IPS-11a (cell line): Measurements from ENCODE around the gene HIVEP3.

ENCODE experiments used
- H3K4me3 ChIP-seq: one replicate; pipeline ENCODE4 v1.5.1; 2013; ENCODE audit warnings: low read depth, low read length, control low read depth

Gene HIVEP3

DNA sequence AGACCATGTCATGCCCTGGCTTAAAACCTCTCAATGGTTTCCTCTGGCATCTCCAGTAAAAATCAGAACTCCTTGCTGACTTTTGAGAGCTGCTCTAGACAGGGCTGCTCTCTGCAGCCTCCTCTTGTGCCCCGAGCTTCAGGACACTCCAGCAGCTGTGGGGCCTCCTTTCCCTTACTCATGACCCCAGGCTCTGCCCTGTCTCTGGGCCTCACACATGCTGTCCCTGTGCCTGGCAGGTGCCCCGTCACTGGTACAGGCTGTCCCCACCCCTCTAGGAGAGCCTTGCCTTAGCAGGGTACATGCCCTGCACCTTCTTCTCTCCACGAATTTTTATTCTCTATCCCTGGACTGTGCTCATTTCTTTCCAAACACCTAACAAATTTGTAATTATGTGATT lies 43.2 kb downstream of the HIVEP3 start:
- no peak overlapping the region for H3K4me3 ChIP-seq

DNA sequence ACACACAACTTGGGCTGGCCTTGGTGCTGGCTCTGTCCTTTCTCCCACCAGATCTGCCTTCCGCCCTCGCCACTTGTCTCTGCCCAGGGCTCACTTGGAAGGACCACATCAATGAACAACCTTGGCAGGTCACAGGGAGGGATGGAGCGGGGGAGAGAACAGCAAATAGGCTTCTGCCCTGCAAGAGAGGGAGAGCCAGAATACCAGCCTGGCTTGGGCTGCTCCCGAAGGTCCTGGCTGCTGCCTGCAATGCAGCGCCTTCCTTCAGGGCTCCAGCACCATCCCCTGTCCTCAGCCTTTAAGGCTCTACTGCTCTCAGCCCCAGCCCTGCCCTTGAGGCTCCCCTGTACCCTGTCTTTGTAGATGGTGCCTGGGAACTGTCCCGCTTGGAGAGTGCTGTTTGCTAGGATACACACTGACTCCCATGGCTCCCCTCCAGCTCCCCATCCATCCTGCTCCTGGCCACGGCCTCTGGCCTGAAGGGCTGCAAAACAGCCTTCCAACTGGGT lies 43.8 kb downstream of the HIVEP3 start:
- H3K4me3 ChIP-seq: no peak overlapping the region

DNA sequence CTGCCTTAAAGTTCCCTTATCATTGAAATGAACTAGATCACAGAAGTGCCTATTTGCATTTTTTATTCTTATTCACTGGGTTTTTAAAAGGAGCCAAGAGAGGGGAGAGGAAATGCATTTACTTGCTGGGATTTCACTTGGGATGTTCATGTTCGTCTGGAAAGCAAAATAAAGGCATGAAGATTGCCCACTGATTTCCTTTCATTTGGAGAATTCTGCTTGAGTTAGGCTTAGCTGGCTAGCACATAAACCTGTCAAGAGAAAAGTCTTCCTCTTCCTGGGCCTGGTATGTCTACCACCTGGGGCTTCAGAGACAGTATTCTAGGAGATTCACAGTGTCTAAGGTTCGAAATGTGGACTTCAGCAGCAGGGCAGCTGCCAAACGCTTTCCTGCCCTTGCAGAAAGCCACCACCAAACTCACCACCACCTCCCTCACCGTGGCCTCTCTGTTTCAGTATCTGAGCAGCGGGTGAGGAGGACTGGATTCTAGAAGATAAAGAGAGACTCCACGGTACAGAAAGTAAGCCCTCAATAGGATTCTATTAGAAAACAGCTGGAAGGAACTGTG lies 44.5 kb downstream of the HIVEP3 start:
- H3K4me3 ChIP-seq: no peak overlapping the region

DNA sequence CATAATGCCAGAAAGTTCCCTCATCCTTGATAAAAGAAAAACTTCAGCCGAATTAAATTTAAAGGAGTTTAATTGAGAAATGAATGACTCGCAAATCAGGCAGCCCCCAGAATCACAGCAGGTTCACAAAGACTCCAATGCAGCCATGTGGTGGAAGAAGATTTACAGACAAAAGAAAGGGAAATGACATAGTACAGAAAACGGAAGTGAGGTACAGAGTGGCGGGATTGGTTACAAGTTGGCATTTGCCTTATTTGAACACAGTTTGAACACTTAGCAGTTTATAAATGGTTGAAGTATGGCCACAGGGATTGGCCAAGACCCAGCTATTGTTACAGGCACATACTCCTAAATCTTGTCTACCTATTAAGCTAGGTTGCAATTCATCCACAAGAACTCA lies 46.6 kb downstream of the HIVEP3 start:
- no peak overlapping the region for H3K4me3 ChIP-seq

DNA sequence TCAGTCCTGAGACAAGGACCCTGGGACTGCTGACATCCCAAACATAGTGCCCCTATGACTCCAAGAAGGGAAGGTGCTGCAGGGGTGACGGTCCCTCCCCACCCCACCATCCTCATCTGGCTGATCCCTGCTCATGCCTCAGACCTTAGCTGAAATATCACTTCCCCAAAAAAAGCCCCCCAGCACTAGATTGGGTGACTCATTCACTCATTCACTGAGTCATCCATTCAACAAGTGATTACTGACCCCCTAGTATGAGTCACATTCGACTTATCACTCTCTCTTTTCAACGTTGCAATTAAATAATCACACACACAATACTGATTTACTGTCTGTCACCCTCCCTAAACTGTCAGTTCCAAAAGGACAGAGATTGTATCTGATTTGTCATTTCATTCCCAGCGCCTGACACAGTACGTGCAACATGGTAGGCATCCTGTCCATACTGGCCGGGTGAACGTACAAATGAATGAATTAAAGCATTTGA lies 48.6 kb downstream of the HIVEP3 start:
- H3K4me3 ChIP-seq: no peak overlapping the region

DNA sequence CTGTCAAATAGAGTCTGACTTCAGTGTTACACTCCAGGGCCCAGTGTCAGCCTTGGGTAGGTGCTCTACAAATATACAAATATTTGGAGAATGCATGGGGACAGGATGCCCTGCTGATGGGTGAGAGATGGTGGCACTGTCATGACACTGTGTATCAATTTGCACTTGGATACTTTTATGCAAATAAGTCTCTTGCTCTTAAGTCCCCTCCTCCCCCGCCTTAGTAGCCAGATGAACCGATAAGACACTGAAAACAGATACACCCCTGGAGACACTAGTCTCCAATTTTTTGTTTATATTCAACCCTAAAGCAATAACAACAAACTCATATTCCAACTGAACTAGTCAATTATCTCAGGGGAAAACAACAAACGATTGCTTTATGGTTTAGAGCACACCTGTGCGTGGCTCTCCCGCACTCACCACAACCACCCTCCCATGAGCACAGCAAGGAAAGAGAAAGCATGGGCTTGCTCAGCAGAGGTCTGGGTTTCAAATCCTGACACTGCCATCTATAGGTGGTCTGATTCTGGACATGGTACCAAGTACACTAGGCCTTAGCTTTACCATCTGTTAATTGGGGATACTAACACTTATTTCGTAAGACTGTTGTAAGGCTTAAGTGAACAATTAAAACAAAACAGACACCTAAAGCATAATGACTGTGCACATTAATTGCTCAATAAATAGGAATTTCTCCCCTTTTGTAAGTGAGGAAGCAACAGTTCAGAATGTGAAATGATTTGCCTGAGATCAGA lies 50.3 kb downstream of the HIVEP3 start:
- H3K4me3 ChIP-seq: no peak overlapping the region

DNA sequence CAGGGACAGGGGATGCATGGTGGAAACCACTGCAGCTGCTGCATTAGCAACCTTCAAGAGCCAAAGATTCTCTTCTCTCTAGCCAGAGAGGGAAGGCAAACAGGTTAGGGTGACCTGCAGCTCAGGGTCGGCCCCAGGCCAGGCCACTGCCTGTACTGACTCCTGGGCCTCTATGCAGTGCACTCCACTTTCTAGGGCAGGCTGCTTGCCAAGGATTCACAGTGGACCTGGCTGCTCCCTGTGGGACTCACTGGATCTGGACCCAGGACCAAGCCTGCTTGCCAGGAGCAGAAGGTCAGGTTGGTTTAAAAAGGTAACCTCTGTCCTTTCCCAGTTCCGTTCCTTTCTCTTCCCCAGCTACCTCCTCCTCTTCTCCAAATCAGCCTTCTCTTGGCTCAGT lies 52.4 kb downstream of the HIVEP3 start:
- no peak overlapping the region for H3K4me3 ChIP-seq

DNA sequence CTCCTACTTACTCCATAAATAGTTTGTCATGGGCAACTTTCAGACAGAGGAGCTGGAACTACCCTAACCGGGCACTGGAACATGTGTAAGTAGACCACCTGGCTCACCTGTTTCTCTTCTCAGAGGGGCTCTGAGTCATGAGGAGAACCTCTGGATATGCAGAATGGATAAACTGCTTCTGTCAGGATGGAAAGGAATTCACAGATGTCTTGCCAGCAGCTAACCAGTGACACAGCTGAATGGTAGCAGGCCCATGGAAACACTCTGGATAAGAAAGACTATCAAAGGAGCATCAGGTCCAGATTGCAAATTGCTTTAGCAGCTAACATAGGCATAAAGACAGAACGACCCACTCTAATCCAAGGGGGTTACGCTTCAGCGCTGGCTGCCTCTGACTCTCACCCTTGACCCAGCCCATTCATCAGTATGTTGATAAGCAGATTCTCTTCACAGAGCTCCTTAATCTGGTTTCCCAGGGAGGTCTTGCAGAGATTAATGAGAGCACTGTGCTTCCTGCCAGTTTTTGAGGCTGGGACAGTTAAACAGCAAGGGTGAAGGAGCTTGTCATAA lies 54.2 kb downstream of the HIVEP3 start:
- H3K4me3 ChIP-seq: no peak overlapping the region

DNA sequence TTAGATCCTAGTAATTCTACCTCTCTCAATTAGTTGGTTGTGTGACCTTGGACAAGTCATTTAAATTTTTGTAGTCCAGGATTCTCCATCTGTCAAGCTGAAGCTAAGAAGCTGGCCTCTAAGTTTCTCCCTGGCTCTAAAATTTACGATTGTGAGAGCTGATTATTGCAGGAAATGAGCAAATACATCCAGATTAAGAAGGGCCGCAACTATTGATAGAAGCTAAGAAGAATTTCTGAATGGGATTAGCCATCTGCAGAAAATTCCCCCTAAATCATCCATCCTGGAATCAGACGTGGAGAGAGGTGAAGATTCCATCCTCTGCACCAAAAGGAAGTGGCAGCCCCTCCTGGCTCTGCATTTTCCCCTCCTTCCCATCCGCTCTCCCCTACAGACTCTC lies 55.0 kb downstream of the HIVEP3 start:
- no peak overlapping the region for H3K4me3 ChIP-seq

DNA sequence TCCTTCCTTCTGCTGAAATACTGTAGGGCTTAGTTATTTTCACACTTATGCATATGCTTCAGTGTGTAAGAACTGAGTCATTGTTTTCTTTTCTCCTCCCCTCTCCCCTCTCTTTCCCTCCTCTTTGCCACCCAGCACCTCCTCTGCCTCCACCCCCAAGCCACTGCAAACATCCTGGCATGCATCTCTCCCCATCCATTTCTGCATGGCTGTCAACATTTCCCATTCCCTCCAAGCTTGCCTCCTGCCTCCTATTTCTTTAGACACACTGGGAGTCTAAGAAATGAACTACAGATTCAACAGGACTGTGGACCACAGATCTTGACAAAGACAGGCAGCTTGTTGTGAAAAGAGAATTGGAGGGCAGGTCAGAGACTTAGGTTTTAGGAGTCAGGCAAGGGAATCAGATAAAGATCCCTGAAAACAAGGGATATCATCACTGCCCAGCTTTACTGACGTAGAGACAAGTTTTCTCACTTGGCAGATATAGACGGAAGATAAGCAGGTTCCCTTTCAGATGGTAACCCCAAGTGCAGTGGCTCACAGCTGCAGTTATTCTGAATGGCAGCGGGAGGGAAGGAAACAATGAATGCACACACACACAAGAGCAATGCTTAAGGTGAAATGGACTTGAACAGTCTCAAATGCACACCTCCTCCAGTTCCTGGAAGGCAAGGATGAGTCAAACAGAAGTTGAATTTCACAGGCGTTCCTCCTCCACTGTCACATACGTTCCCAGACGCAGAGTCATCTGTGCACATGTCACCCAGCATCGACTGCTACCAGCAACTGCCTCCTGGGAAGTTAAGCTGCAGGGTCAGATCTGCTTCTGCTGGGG lies 56.1 kb downstream of the HIVEP3 start:
- H3K4me3 ChIP-seq: no peak overlapping the region

DNA sequence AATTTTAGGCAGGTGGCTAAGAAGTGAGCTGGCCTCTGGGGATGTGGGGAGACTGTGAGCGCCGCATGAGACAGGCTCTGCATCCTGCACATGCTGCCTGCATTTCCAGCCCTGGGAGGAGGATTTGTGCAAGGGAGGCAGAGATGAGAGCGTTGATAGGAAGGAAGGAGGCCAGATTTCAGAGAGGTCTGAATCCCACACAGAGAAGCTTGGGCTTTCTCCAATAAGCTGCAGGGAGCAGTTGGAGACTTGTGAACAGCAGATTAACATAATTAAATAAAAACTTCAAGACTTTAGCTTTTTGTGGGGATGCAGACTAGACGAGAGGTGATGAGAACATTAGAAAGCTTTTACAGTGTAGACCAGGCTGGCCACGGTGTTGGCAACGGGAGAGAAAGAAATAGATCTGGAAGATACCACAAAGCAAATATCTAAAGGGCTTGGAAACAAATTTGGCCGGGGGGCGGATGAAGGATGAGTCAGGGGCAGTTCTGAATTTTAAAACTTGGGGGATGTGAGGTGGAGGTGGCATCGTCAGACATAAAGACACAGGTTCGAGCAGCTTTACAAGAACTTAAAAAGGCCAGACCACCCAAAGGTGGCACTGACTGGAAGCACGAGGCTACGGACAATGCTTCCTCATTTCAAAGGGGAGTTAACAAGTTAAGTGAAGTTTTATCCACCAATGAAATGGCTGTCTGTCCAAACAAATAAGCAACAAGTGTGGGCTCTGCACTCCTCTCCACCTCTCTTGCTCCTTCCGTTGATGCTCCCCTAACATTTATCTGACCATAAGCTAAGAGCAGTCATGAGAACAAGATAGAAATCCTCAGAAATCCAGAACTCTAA lies 57.0 kb downstream of the HIVEP3 start:
- H3K4me3 ChIP-seq: no peak overlapping the region

DNA sequence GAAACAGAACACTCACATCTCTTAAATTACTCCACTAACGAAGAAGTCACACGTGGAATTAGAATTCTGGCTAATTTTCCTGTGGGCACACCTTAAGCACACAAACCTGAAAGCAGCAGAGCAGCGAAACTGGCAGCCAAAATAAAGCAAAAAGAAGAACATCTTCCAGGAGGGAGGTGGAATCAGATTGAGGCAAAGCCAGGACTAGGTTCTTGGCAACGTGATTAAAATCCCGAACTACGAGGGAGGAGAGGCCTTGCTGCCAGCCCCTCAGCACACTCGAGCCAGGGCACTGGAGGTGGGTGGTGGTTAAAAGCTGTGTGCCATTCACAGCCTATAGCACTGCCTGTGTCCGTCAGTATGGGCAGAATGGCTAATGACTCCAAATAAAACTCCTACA lies 58.0 kb downstream of the HIVEP3 start:
- H3K4me3 ChIP-seq: no peak overlapping the region

DNA sequence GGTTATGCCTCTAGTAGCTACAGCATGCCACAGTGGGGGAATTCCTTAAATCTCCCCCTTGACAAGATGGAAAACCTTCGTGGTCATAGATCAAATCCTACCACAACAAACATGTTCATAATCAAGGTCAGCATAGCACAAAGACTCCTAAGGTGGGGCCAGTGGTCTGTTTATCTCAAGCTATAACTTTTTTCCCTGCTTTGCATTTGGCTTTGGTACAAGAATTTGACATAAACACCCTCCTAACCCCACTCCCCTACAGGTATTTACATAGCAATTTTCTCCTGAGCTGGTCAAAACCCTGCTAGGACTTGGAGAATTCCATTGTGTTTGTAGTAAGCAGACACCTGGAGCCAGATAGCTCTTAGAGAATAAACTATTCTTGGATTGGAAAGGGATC lies 58.5 kb downstream of the HIVEP3 start:
- H3K4me3 ChIP-seq: no peak overlapping the region

DNA sequence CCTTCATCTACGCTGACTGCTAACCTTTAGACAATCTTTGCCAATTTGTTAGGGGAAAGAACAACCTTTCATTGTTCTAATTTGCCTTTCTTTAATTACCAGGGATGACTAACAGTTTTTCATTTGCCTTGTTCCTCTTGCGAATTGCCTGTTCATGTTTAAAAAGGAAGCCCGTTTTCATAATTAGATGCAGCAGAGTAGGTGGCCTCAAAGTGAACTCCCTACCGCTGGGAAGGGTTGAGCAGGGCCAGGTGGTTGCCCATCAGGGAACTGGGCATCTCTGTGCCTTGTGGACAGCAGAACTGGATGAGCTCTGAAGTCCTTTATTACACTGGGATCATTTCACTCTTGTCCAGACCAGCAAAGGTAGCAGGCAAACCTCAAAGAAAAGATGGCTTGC lies 59.0 kb downstream of the HIVEP3 start:
- no peak overlapping the region for H3K4me3 ChIP-seq

DNA sequence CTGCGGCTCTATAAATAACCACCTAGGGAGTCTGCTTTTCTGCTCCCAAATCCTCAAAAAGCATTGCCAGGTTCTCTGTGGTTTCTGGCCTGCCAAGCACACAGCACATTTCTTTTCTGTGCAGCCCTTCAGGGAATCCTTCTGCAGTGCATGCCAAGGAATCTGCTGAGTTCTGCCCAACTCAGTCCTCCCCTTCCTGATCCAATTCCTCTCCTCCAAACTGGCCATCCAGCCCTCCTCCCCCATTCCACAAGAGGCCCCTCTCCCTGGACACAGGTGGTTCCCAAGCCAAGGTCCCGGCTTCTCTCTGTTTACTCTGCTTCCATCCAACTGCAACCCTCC lies 61.8 kb downstream of the HIVEP3 start:
- no peak overlapping the region for H3K4me3 ChIP-seq

DNA sequence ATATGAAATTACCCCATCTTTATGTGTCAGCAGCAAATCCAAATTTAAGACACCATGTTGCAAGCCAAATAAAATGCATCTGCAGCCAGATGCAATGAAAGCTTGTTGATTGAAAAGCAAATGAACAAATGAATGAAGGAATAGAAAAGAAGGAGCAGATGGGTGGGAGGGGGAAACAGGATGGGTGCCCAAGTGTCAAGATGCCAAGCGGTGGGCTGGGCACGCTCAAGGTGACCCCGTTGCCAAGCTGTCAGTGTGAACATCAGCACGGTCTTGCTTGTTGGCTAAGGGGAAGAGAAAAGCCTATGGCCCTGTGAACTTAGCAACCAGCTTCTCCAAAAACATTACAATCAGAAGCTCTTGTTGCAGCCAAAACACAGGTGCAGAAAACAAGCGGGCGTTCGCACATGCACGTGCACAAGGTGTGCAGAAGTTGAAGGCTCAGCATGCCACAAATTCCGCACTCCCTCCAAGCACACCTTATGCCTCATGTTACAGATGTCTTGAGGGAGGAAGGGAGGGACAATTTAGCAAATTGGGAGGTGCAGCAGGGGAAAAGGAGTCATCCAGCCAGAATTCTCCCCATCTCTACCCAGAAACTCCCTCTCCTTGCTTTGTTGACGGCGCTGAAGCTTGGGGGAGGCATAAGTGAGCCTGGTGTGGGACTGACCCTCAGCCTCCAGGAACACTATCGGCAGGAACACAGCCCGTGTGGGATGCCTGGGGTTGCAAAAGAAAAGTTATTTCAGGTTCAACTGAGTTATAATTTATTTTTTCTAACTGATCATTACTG lies 62.4 kb downstream of the HIVEP3 start:
- H3K4me3 ChIP-seq: no peak overlapping the region

DNA sequence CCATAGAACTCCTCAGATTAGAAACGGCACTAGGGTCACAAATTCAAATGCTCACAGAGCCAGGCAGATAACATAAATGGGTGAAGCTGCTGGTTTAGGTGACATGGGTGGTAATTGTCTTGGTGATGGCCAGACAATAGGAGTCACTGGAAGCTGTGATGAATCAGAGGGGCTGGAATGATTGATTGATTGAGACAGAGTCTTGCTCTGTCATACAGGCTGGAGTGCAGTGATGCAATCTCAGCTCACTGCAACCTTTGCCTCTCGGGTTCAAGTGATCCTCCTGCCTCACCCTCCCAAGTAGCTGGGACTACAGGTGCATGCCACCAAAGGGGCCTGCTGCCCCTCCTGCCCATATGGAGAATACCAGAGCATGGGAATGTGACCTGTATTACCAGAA lies 63.0 kb downstream of the HIVEP3 start:
- H3K4me3 ChIP-seq: no peak overlapping the region

DNA sequence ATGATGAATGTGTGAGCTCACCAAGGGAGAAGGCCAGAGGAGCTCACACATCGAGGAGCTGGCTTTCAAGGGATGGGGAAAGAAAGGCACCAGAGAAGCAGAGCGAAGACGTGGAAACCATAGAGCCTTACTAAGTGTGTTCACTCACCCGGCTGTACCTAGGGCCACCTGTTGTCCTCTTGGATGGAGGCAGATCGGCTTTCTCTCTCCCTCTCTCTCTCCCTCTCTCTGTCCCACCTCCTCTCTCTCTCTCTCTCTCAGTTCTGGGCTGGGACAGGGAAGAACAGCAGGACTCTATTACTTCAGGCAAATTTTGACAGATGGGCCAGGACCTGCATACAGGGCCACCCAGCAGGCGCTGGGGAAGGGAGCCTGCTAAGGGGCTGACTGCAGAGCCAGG lies 64.8 kb downstream of the HIVEP3 start:
- H3K4me3 ChIP-seq: no peak overlapping the region

DNA sequence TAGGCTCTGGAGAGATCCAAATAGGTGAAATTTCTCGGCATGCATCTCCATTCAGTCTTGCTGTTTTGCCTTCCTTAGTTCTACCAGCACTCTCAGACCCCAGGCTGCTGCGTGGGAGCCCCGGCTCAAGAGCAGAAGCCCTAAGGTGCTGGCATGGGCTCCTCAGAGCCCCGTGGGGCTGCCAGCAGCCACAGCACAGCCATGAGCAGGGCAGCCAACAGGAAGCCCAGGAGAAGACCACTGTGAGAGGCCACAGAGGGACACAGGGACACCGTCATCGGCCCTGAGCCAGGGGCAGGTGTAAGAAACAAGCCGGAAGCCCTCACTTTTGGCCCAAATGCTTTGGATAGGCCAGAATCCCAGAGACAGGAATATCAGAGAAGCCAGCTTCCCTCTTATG lies 66.6 kb downstream of the HIVEP3 start:
- no peak overlapping the region for H3K4me3 ChIP-seq

DNA sequence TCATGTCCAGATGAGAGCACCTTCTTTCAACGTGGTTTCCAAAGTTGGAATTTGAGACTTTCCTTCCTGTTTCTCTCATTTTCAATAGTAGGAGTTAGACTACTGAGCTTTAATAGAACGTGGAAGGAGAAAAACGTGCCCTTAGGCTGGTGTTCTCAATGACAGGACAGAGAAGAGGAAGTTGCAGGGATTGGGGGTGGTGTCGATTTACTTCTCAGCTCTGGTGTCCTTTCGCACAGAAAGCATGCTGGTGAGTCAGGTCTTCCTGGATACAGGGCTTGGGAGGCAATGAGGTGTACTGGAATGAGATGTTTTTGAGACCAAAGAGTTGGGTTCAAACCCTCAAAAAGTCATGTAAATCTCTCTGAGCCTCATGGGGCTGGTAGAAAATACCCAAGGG lies 67.1 kb downstream of the HIVEP3 start:
- H3K4me3 ChIP-seq: no peak overlapping the region
